GM19351 (cell line): ENCODE results near the gene SERPINA4.

Experiments used
- ATAC-seq: cut with Tn5 transposase; IDR thresholded peaks from one replicate; pipeline ENCODE4 v1.9.1; 2021; ENCODE audit warnings: mild to moderate bottlenecking, moderate library complexity; ENCODE audit not compliant: unreplicated experiment

SERPINA4 gene

GRCh38 chr14:94613720-94614644 is 52.7 kb downstream of the SERPINA4 start:
- no peak for ATAC-seq

- ATAC-seq, result no peak
These were observed 53.6 kb downstream of the SERPINA4 start for GRCh38 chr14:94614802-94615201.

- ATAC-seq, result no peak
These were observed 54.0 kb downstream of the SERPINA4 start for GRCh38 chr14:94615254-94615653.

GRCh38 chr14:94615823-94616570 is 54.8 kb downstream of the SERPINA4 start:
- ATAC-seq, result no peak

GRCh38 chr14:94617366-94617941 is 56.2 kb downstream of the SERPINA4 start:
- no peak for ATAC-seq

GRCh38 chr14:94617988-94618822 is 57.0 kb downstream of the SERPINA4 start:
- no peak for ATAC-seq

GRCh38 chr14:94619297-94619696 is 58.1 kb downstream of the SERPINA4 start:
- ATAC-seq, result no peak
